Left hindlimb (tissue), 1 donor: ENCODE measurements around the gene TRNP1.

ENCODE experiments used
- DNase-seq: peaks from one replicate; pipeline ENCODE4 v3.0.0-alpha.2; 2018

Gene TRNP1

DNA sequence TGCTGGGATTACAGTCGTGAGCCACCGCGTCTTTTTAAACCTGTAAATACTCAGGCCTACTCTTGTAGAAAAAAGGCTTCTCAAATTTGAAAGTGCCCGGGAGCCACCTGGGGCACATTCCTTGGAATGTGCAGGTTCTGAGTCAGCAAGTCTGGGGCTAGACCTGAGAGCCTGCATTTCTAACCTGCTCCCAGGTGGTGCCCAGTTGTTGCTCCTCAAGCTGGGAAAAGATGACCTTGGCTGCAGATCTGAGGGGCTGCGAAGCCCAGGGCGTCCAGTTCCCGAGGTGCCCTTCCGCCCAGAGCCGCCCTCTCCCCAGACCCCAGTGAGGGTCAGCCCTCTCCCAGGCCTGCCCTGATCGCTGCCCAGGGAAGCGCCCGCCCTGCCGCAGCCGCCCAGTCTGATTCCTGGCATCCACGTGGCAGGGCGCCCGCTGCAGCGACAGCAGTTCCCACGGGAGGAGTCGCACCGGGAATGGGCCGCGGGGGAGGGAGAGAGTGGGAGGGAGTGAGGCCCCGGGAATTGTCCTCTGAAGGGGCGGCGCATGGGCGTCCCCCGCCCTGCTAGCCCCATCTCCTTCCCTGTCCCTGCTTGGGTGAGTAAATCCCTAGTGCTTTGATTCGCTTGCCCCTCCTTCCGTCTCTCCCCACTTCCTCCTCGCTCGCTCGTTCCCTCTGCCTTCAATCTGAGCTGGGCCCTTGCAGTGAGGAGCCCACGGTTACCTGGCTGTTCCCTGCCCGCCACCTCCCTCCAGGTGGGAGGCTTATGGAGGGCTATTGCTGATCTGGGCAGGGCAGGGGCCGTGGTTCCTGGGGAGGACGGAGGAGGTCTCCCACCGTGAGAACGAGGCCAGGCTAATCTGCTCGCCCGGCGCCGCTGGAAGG lies 38.0 kb downstream of the TRNP1 start:
- DNase-seq, result peak; percentile 79

- DNase-seq, result no peak
These were observed 38.6 kb downstream of the TRNP1 start for GRCh38 chr1:27032119-27032461.

DNA sequence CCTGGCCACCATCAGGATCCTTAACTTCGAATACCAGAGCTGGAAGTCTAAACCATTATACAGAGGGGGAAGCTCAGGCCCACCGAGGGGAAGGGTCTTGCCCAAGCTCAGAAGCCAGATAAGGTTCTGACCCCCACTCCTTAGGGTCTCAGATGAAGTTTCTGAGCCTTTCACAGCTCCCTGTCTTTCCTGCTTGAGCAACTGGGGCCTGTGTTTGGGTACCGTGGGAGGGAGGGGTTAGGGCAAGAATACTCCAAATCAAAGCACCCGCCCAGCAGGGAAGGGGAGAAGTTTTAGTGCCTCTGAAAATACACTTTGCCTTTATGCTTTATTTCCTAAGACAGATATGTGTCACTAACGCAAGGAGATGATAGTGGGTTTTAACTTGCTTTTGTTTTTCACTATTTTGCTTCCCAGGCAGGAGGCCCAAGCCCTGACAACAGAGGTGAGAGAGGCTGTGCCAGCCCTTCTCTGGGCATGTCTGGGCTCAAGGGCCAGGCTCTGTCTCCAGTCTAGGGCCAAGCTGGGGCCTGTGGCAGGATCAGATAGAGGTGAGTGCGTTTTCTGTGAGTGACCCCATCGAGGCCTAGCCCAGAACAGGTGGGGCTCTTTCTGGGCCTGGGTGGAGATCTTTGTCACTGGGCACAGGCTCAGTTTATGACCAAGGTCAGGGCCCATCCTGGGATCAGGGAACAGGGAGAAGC lies 39.7 kb downstream of the TRNP1 start:
- no peak for DNase-seq

DNA sequence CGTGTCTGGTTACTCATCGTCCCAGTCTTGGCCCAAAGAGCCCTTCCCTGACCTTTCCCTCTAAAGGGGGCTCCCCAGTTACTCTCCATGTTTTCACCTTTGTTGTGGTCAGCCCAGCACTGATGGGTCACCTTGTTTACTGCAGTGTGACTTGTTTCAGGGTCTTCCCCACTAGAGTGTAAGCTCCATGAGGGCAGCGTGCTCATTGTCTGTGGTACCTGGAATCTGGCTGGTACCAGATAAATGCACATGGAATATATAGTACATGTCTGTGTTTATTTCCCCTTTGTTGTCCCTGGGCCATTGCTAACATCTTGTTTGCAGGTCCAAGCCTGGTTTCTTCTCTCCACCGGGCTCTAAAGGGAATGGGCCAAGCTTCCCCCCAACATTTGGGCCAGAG lies 41.9 kb downstream of the TRNP1 start:
- no peak for DNase-seq

DNA sequence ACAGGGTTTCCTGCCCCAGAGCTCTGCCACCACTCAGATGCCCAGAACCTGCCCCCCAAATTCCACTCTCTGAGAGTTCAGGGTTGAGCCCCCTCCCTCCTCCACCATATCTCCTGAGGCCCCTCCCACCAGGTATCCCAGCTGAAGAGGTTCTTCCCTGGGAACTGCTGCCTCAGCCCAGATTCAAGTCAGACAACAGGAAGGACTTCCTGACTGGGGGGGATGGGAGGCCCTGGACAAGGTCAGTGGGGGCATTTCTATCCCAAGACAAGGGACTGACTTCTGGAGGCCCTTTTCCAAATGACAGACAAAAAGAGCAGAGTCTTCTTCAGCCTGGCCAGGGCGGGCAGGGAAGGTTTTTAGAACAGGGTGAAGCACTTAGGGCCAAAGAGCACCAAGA lies 43.2 kb downstream of the TRNP1 start:
- no peak for DNase-seq

DNA sequence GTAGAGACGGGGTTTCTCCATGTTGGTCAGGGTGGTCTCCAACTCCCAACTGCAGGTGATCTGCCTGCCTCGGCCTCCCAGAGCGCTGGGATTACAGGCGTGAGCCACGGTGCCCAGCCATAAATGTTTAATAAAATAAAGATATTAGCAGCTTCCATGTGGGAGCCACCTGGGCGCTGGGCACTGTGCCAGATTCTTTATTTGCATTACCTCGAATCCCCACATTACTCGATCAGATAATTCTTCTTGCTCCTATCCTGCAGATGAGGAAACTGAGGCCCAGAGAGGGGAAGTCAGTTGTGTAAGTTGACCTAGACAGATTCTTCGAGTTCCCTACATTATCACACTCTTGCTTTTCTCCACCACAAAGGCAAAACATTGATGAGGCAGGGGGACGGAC lies 44.0 kb downstream of the TRNP1 start:
- DNase-seq, result no peak

DNA sequence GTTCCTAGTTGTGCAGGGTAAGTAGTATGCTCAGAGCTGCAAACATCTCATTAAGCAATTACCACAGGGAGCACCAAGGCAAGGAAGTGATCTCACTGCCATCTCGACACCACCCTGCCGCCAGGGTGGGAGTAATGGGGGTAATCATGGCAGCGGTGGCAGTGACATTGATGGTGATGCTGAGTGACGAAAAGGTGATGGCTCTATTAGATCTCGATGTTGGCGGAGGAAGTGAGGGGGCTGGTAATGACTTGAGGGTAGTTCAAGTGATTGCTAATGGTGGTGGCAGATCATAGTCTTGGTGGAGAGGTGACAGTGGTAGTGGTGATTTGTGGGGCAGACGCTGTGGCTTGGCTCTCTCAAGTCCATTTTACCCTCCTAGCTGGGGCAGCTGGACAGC lies 44.5 kb downstream of the TRNP1 start:
- no peak for DNase-seq

- no peak for DNase-seq
These were observed 49.2 kb downstream of the TRNP1 start for GRCh38 chr1:27042670-27043069.

DNA sequence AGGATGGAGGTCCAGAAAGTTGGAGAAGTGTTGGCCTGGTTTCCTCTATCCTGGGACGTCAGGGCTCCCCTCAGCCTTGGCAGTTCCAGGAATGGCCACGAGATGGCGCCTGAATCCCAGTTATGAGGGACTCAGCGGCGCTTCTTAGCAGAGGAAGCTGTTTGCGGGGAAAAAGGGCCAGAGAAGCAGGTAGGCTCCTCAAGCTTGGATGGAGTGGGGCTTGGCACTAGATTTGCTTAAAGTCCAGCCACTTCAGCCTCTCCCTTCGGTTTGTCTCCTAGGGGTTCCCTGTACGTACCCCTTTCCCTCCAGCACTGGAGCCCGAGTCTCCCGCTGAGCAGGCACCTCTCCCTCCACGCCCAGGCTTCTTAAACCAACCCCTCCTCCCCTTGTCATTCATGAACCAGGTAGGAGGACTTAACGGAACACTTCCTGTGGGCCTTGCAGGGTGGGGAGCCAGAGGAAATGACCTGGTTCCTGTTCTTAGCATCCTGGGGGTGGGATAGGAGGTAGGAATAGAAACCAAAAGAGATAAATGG lies 51.2 kb downstream of the TRNP1 start:
- peak; percentile 82 for DNase-seq

DNA sequence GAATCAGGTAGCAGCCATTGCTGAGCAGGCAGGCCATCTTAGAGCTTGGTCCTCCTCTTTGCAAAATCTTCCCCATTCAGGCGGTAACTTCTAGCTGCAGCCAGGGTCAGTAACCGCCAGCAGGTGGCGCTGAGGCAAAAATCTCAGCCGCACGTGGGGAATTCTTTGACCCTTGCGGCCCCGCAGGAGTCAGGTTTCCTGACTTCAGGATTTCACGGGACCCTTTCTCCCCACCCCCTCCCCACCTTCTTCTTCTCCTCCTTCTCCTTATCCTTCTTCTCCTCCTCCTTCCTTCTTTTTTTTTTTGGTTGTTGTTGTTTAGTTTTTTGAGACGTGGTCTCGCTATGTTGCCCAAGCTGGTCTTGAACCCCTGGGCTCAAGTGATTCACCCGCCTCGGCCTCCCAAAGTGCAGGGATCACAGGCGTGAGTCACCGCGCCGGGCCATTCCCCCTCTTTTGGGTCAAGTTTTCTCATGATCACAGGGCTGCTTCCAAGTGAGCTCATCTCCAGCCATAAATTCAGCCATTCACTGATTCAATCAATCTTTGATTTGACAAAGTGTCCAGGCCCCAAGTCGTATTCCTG lies 52.6 kb downstream of the TRNP1 start:
- no peak for DNase-seq

- DNase-seq, result no peak
These were observed 54.4 kb downstream of the TRNP1 start for GRCh38 chr1:27047914-27048313.

GRCh38 chr1:27049100-27049499 lies 55.6 kb downstream of the TRNP1 start:
- no peak for DNase-seq

GRCh38 chr1:27049607-27050006 lies 56.1 kb downstream of the TRNP1 start:
- DNase-seq, result no peak
